HG03469 (cell line): ENCODE measurements around the gene GOLT1B.
A peak's percentile ranks its signal among the peaks of the same experiment; 100 is the strongest.

Experiments
- ATAC-seq: cut with Tn5 transposase; IDR thresholded peaks from one replicate; pipeline ENCODE4 v1.9.1; 2021; ENCODE audit warnings: mild to moderate bottlenecking, moderate library complexity, moderate number of reproducible peaks; ENCODE audit not compliant: unreplicated experiment

GOLT1B gene

DNA sequence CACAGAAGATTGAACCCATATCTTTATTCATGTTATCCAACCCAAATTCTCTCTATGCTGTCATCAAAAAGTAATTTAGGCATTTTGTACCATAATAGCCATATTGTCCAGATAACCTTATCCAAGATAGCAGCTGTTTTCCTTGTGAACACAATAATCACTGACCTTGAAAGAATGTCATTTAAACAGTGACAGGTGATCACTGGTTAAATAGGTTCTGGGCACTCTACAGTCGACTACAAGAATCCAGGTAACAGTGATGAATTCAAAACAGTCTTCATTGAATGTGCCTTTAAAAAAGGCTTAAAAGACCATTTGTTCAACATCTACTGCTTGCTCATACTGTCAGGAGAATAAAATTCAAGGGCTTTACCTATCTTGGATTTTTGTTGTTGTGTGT, 20.0 kb downstream of the GOLT1B start:
- no peak for ATAC-seq

DNA sequence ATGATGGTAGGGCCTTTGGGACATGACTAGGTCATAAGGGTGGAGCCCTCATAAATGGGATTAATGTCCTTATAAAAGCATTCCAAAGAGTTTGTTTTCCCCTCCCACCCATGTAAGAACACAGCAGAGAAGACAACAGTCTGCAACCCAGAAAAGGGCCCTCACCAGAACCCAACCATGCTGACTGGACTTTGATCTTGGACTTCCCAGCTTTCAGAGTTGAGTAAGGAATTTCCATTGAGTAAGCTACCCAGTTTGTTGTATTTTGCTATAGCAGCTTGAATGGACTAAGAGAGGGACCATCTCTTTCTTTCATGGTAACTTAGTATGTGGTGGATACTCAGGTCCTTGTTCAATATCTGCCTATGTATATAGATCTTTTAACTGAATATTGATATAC, 21.6 kb downstream of the GOLT1B start:
- ATAC-seq: no peak

DNA sequence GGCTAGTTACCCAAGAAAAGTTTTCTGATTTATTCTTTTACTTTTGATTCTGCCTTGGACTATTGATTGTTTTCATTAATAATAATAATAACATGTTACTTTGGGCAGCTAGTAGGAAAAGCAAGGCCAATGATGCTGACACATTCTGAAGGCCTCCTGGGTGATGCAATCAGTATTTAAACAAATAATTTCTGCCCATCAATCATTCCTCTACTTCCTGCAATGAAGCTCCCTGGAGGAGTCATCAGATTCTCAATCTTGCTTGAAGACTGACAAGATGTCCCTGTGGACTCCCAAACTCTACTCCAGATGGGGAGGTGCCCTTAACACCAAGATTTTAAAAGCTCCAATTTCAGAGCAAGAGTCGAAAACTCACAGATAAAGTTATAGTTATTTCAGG, 24.5 kb downstream of the GOLT1B start, which contains the start of gene SPX:
Gene SPX (plus strand): TSS at position 244 of the 400 bp plus-strand sequence. CDS start 177 bp downstream, outside the sequence.
- ATAC-seq: no peak

DNA sequence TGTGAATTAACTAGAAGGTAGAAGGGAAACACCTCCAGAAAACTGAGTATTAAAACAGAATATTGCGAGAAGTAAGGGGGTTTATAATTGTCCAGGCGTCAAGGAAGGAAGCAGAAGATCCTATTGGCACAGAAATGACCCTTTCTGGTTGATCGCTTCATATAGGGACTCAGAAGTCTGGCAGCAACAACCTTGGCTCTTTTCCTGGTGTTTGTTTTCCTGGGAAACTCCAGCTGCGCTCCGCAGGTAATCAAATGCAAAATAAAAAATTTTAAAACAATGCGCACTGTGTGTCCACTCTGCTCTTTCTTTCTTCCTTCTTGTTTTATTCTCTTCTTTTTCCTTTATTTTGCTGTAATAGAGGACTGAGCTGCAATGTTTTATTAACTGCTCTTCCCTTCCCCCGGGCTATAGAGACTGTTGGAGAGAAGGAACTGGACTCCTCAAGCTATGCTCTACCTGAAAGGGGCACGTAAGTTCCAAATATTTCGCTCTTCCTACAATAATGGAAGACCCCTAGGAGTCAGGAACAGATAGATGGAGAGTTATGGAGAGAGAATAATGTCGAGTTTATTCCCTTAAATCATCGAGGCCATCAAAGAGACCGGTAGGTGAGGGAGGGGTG, 25.2 kb downstream of the GOLT1B start:
- no peak for ATAC-seq

DNA sequence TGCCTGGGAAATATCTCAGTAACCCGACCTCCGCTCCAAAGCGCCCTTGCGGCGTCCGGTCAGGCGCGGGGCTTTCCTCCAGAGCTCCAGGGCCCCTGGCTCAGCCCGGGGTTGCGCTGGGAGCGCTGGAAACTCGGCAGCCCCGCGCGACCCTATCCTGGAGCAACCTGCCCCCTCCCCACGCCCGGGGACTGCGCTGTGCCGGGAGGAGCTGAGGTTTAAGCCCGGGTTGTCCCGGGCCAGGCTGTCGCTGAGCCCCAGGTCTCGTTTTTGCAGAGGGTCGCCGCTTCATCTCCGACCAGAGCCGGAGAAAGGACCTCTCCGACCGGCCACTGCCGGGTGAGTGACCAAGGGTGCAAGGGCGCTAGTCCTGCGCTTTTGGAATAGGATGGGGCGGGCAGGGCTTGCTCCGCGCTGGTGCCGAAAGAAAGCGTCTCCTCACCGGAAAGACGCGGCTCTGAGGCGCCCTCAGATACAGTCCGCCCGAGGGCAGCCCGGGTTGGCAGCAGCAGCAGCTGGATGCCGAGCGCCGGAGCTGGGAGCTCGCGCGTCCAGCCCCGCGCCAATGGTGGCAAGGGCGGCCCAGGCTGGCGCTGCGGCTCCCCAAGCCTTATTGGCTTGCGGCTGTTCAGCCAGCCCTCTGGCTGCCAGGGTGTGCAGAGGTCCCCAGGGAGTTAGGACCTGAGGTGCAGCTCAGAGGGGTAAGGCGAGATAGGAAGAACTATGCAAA, 26.0 kb downstream of the GOLT1B start:
- peak; percentile 97 for ATAC-seq

DNA sequence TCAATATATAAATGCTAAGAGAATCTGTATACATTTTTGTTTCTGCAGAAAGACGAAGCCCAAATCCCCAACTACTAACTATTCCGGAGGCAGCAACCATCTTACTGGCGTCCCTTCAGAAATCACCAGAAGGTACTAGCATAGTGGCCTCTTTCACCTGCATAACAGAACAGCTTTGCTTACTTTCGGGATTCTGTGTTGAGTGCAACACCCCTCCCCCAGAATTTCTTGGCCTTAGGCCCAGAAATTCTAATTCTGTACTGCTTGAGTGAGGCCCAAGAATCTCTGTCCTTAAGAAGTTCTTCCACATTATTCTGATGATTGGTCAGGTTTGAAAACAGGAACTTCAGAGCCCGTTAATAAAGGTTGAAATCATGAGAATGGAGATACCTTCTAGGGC, 27.4 kb downstream of the GOLT1B start:
- no peak for ATAC-seq

DNA sequence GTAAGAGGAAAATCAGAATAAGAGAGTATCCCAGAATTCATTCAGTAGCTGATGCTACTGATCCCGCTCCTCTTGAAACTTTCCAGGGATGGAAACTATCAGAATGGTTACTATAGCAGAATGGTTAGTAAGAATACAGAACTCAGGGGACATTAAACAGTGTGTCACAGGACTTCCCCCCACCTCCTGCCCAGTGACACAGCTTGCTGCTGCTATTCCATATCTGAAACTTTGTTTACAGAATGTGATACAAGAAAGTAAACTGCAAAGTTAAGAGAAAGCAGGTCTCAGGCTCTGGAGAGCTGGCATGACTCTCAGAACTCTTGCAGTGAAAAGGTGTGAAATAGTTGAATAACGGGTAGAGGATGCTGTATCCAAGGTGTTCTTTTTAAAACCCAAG, 27.9 kb downstream of the GOLT1B start:
- ATAC-seq: no peak

DNA sequence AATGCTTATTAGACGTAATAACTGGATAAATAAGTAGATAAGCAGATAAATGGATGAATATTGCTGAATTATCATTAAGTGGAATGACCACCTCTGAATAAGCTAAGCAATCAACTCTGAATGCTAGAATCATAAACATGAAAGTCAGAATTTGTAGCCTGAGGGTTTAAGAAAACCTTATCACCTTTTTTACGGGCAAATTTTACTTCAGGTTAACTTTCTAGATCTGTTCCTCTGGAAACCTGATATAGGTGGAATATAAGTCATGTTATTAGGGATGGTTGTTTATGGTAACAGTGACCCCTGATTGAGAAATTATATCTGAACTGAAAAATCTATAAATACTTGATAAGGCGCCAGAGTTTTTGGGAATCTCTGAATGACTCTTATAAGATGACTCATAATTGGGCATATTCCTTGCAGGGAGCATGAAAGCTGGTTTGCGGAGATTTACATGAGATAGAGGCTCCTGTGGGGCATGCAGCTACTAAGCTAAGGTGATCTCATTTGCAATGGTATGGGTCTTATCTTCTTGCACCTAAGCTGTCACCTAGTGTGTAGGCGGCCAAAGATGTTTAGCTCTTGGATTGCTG, 36.6 kb downstream of the GOLT1B start:
- ATAC-seq: no peak

DNA sequence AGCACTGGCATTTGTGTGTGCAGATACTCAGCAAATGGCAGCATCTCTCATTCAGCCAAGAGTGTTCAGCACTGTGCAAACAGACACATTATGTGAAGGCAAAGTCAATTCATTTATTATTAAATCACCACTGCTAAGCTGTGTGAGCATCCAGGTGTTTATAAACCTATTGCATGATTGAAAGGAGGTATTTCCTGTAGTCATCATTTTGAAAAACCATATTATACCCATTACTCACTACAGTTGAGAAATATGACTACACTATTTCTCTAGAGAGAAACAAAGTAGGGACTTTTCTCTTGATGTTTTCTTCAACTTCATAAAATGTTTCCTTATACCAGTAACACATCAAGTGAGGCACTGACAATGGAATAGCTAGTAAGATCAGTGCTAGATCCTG, 38.2 kb downstream of the GOLT1B start:
- no peak for ATAC-seq

DNA sequence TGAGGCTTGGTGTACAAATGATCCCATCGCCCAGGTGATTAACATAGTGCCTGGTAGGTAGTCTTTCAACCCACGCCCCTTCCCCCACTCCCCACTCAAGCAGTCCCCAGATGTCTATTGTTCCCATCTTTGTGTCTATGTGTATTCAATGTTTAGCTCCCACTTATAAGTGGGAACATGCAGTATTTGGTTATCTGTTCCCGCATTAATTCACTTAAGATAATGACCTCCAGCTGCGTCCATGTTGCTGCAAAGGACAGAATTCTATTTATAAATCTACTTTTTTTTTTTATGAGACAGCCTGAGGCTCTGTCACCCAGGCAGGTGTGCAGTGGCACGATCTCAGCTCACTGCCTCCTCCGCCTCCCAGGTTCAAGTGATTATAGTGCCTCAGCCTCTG, 40.2 kb downstream of the GOLT1B start:
- ATAC-seq: no peak

DNA sequence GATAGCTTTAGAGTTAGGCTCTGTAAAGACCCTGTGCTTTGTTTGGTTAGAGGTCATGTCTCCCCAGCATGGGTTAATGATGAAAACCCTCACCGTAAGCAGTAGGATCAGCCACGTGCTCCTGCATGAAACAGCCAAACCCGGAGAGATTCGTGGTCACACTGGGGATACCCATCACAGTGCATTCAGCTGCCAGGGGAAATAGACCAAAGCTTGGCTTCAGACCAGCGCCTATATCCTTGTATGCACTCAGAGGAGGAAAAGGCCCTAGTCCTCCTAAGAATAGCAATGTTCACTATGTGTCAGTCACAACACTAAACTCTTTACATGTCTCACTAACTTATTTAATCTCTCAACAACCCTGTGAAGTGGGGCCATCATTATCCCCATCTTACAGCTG, 40.8 kb downstream of the GOLT1B start:
- ATAC-seq: no peak

DNA sequence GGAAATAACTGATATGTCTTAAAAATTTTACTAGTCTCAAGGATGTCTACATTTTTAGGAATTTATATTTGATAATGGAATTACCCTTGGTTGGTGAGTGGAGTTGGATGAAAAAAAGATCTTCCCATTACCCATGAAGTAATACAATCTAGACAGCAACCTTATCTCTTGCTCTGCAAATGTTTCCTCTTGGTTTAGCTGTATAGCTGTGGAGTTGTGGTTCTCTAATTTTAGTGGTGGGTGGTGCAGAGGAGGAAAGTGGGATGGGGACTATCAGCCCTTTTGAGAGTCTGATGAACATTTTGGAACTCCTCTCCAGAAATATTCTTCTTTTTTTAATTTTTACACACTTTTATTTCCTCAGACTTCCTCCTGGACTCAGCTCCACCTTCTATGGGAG, 41.6 kb downstream of the GOLT1B start:
- no peak for ATAC-seq

DNA sequence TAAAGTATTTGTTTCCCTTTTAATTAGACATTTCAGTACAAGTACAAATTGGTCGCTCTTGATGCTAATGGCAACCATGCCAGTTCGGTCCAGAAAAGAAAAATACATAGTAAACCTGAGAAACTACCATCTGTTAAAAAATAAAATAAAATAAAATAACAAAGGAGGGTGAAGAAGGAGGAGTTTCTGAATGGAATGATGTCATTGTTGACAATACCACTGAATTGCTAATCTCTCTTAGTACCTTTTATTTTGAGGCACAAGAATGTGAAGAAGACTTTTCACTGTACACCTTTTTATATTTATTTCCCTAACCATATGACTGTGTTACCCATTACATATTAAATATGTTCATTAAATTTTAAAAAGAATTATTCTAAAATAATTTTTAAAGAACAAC, 44.0 kb downstream of the GOLT1B start:
- ATAC-seq: no peak

DNA sequence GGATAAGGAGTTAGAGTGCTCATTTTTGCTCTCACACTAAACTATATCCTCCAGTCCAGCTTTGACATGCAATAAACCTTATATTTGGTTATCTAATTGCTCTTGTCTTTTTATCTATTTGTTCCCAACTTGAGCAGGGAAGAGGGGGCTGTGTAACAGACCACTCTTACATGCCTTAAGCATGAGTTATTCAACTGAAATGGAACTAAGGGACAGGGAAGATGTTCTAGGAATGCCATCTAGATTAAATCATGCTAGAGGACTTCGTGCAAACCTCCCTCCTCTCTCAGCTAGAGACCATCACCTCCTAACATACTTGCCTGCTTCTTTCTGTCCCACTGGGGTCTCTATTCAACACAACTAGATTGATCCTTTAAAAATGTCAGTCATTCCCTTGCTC, 45.1 kb downstream of the GOLT1B start:
- no peak for ATAC-seq

DNA sequence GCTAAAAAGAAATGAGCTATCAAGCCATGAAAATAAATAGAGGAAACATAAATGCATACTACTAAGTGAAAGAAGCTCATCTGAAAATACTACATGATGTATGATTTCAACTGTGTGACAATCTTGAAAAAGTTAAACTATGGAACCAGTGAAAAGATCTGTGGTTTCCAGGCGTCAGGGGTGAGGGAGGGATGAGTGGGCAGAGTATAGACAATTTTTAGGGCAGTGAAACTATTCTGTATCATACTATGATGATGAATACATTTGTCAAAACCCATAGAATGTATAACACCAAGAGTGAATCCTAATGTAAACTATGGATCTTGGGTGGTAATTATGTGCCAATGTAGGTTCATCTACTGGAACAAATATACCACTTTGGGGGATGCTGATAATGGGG, 45.8 kb downstream of the GOLT1B start:
- no peak for ATAC-seq

DNA sequence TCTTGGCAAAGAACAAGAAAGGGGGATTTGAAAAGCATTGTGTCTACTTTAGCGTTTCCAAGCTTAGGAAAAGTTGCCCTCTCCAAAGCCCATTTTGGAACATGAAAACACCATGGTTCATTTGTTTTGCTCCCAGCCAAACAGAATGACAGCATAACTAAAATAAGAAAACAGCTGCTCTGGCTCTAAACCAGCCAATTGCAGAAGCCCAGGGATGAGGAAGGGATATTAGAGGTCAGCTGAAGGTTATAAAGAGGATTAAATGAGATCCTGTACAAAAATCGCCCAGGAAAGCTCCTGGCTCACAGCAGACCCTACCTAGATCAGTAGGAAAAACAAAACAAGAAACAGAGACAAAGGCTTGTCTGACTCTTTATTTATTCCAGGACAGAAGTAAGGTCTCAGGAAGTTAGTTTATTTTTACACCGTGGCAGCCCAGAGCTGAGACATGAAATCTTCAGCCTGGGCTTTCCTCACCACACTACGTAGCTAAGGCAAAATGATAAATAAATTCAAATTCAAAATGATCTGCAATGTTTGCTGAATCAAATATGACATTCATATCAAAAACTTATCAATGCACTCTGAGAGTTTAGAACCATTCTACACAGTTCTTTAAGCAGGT, 50.4 kb downstream of the GOLT1B start:
- no peak for ATAC-seq

DNA sequence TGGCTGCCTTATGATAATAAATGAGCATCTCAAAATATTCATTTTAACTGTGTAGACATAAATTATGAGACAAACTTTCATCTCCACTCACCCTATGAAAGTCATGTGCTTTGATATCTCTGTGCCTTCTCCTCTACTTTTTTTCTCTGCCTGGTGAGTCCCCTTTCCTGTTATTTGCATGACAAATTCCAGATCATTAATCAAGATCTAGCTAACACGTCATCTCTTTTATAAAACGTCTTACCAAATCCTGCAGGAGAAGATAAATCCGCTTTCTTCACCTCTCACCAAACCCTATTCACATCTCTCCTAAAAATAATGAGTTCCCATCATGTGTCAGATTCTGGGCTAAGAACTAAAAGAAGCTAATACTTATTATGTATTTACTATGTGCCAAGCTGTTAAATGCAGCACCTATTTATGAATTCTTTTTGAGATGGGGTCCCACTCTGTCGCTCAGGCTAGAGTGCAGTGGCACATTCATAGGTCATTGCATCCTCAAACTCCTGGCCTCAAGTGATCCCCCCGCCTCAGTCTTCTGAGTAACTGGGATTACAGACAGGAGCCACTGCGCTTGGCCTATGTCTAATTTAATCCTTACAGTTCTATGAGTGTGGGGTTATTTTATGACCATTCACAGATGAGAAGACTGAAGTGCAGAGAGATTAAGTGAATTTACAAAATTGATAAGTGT, 51.2 kb downstream of the GOLT1B start:
- ATAC-seq: no peak

DNA sequence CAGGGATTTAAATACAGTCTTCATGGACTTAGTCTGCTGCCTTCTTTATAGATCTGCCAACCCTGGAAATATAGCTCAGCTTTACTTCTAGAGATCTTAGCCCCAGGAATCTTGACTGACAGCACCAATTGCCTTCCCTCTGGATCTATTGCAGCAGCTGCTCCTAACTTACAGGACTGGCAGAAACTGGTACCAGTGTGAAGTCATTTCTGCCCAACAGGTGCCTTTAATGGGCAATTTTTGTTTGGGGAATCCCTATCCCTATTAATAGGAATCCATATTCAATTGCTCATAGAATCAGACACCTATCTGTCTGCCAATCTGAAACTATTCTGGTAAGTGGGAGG, 51.7 kb downstream of the GOLT1B start:
- no peak for ATAC-seq

DNA sequence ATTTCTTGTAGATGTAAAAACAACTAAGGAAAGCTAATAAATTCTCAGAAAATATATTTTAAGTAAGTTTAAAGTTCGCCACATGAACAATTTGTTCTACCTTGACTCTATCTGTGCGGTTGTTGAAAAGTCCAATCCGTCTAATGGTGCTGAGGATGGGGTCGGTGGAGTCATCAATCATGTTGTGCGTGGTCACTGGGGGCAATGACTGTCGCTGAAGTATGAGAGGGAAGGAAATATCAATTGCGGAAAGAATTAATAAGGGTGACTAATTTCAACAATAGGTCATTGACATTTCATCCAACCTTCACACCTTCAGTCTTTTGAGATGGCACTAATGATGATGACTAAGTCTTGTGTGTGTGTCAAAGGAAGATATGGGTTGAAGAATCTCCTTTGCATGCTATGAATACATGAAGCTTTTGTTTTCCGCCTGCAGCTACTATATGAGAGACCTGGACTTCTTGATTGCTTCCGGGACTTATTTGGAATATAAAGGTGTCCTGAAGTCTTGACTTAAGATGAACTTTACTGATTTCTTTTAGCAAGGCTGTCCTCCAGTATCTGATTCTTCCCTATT, 56.6 kb downstream of the GOLT1B start:
- ATAC-seq: no peak

DNA sequence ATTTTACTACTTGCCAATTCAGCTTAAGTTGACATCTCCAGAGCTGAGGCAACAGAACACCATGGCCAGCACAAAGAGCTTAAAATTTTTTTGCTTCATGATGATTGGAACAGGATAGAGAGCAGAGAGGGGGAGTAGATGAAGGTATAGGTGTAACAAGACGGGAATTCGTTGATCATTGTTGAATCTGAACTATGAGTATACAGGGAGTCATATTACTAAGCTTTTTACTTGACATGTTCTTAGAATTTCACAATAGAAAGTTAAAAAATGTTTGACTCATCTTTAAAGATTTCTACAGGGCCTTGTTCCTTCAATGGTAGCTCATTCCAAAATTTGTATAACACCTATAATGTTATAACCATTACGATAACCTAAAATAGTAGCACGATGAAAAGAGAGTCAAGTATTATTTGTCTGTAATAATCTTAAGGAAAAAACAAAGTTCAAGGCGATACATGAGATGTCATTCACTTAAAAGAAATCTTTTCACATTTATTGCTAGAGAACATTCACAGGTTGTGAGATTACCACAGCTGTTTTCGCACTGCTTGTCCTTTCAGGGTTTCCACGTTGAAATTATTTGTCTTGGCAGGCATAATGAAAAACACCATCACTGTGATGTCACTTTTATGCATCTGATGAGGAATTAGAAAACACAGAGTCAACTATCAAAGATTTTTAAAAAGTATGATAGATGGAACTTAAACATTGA, 58.4 kb downstream of the GOLT1B start:
- ATAC-seq: no peak
